ENCODE data around the gene TSPAN19.

DNA sequence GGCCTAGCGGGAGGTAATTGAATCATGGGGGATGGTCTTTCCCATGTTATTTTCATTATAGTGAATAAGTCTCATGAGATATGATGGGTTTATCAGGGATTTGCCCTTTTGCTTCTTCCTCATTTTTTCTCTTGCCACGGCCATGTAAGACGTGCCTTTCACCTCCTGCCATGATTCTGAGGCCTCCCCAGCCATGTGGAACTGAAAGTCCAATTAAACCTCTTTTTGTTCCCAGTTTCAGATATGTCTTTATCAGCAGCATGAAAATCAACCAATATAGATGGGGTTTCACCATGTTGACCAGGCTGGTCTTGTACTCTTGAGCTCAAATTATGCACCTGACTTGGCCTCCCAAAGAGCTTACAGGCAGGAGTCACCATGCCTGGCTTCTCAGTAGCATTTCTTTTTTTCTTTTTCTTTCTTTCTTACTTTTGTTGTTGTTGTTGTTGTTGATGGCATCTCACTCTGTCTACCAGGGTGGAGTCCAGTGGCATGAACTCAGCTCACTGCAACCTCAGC, 33.2 kb downstream of the TSPAN19 start:
- TF ChIP-seq POLR2A (IDR thresholded peaks at IDR 0.05; ENCODE audit: low read depth, low read length) (no peak), POLR2AphosphoS5 (IDR thresholded peaks at IDR 0.05; ENCODE audit: low read depth, low read length) (no peak), TAF1 (IDR thresholded peaks at IDR 0.05; ENCODE audit: borderline replicate concordance, low read depth, low read length) (no peak)

Measured in GM12892 (cell line).